Hepatocyte (in vitro differentiated cells): ENCODE data around the gene SCYGR6. TPM values are rescaled to one million over a fixed set of nuclear protein-coding genes. Genes with fewer than 3 reads are reported as not detected.

Experiments
- DNase-seq: peaks from one replicate; pipeline ENCODE4 v3.0.0-alpha.2; 2016; ENCODE audit warnings: low spot score
- H2AFZ ChIP-seq: fragments of 200-600 bp; sonication (generic); 2 replicates; pipeline ENCODE4 v1.6.0; 2016; ENCODE audit warnings: antibody characterized with exemption, mild to moderate bottlenecking
- H3K27ac ChIP-seq: fragments of 200-600 bp; sonication (generic); 2 replicates; pipeline ENCODE4 v1.5.1; 2016; ENCODE audit warnings: mild to moderate bottlenecking
- H3K27me3 ChIP-seq: fragments of 200-600 bp; sonication (generic); 2 replicates; pipeline ENCODE4 v1.6.1; 2016
- H3K36me3 ChIP-seq: fragments of 200-600 bp; sonication (generic); replicated peaks from 2 replicates; pipeline ENCODE4 v1.5.1; 2016; ENCODE audit warnings: low read depth; ENCODE audit not compliant: insufficient read depth
- H3K4me1 ChIP-seq: fragments of 200-600 bp; sonication (generic); 2 replicates; pipeline ENCODE4 v1.5.1; 2016; ENCODE audit warnings: mild to moderate bottlenecking, moderate library complexity; ENCODE audit not compliant: insufficient read depth
- H3K4me2 ChIP-seq: fragments of 200-600 bp; sonication (generic); 2 replicates; pipeline ENCODE4 v1.6.0; 2016
- H3K4me3 ChIP-seq: fragments of 200-600 bp; sonication (generic); 2 replicates; pipeline ENCODE4 v1.5.1; 2016; ENCODE audit warnings: mild to moderate bottlenecking
- H3K79me2 ChIP-seq: fragments of 200-600 bp; sonication (generic); 2 replicates; pipeline ENCODE4 v1.6.0; 2017; ENCODE audit warnings: mild to moderate bottlenecking
- H3K9me2 ChIP-seq: fragments of 200-600 bp; sonication (generic); replicated peaks from 2 replicates; pipeline ENCODE4 v1.6.0; 2017; ENCODE audit warnings: mild to moderate bottlenecking; ENCODE audit not compliant: insufficient read depth
- H3K9me3 ChIP-seq: fragments of 200-600 bp; sonication (generic); 2 replicates; pipeline ENCODE4 v1.5.1; 2016; ENCODE audit warnings: low read depth, mild to moderate bottlenecking
- H4K20me1 ChIP-seq: fragments of 200-600 bp; sonication (generic); 2 replicates; pipeline ENCODE4 v1.6.0; 2016; ENCODE audit warnings: mild to moderate bottlenecking; ENCODE audit not compliant: insufficient read depth, poor library complexity, severe bottlenecking
- CTCF ChIP-seq: fragments of 200-600 bp; sonication (generic); IDR thresholded peaks from 2 replicates; pipeline ENCODE4 v1.5.1; 2016; ENCODE audit warnings: antibody characterized with exemption, mild to moderate bottlenecking; ENCODE audit not compliant: poor library complexity
- EZH2 ChIP-seq: fragments of 200-600 bp; sonication (generic); IDR thresholded peaks from 2 replicates; pipeline ENCODE4 v1.6.1; 2016; ENCODE audit warnings: antibody characterized with exemption, mild to moderate bottlenecking, borderline replicate concordance
- EZH2phosphoT487 ChIP-seq: fragments of 200-600 bp; sonication (generic); IDR thresholded peaks from one replicate; pipeline ENCODE4 v1.6.1; 2018; ENCODE audit warnings: antibody characterized with exemption, mild to moderate bottlenecking, low read depth, moderate library complexity; ENCODE audit not compliant: unreplicated experiment, severe bottlenecking
- WGBS: methylation state at CpG from one replicate; pipeline ENCODE4 v1.1.6; 2016; ENCODE audit warnings: low lambda C conversion rate; ENCODE audit errors: missing lambda C conversion rate; 5-methylcytosine and 5-hydroxymethylcytosine counted together
- polyA plus RNA-seq: library from polyadenylated mRNA; unstranded; fragments of >200 nt; fragmentation: Nextera tagmentation; extraction: Ambion mirVana; gene quantifications from 2 replicates; pipeline ENCODE4 v1.2.1, GENCODE V29; 2016
- small RNA-seq: library from RNA; depleted of rRNA; stranded (forward); fragments of <200 nt; gene quantifications from one replicate; pipeline ENCODE3, GENCODE V24; 2014
- total RNA-seq: library from RNA; depleted of rRNA; stranded (reverse); fragments of >200 nt; gene quantifications from 2 replicates; pipeline ENCODE4 v1.2.3, GENCODE V29; 2014

Gene SCYGR6
- total and polyA plus RNA-seq, 2 experiments from 2014 or later = not detected

- Histone ChIP-seq H2AFZ (no peak overlapping the region), H3K4me3 (no peak overlapping the region), H3K79me2 (no peaks in the 10 kb centered on the region), H3K9me3 (no peaks in the 10 kb centered on the region), H3K36me3 (no peaks in the 10 kb centered on the region), H3K4me1 (no peaks in the 10 kb centered on the region), H3K4me2 (no peak overlapping the region), H3K27ac (no peak overlapping the region), H4K20me1 (no peaks in the 10 kb centered on the region), H3K9me2 (no peaks in the 10 kb centered on the region), H3K27me3 (no peaks in the 10 kb centered on the region)
- no peak for DNase-seq
- 95% methylated on average over 3 of the region's 3 CpGs for WGBS
- TF ChIP-seq CTCF = no peak
- TF ChIP-seq EZH2 = no peak
- no peak for TF ChIP-seq EZH2phosphoT487
These were observed 46.6 kb downstream of the SCYGR6 start for GRCh38 chr2:227677928-227678327.

- Histone ChIP-seq H4K20me1 (no peaks in the 10 kb centered on the region), H3K27me3 (no peaks in the 10 kb centered on the region), H3K27ac (no peak overlapping the region), H2AFZ (no peak overlapping the region), H3K9me3 (no peaks in the 10 kb centered on the region), H3K4me3 (no peak overlapping the region), H3K79me2 (no peaks in the 10 kb centered on the region), H3K4me1 (no peaks in the 10 kb centered on the region), H3K9me2 (no peaks in the 10 kb centered on the region), H3K4me2 (no peak overlapping the region), H3K36me3 (no peaks in the 10 kb centered on the region)
- WGBS = 75% methylated on average over 5 of the region's 5 CpGs
- DNase-seq = no peak
- no peak for TF ChIP-seq CTCF
- no peak for TF ChIP-seq EZH2phosphoT487
- TF ChIP-seq EZH2 = no peak
These were observed 50.1 kb downstream of the SCYGR6 start for GRCh38 chr2:227674485-227674884.

Small RNA genes lying within 50 kb of the gene (small RNA-seq; reads per million reads assigned to genes)
- gene RNA5SP121 = not detected

Other genes starting within 250 kb of the SCYGR6 start
- not detected in 2 replicates for gene SCYGR2, start 125.9 kb downstream of the SCYGR6 start, total RNA-seq
- not detected in 2 replicates for gene SCYGR2, start 125.9 kb downstream of the SCYGR6 start, polyA plus RNA-seq
- not detected in 2 replicates for gene SCYGR3, start 109.9 kb downstream of the SCYGR6 start, total RNA-seq
- gene SCYGR3, start 109.9 kb downstream of the SCYGR6 start, polyA plus RNA-seq = not detected in 2 replicates
- gene SCYGR4, start 107.3 kb downstream of the SCYGR6 start, total RNA-seq = not detected in 2 replicates
- gene SCYGR4, start 107.3 kb downstream of the SCYGR6 start, polyA plus RNA-seq = not detected in 2 replicates
- not detected in 2 replicates for gene SCYGR5, start 58.0 kb downstream of the SCYGR6 start, total RNA-seq
- not detected in 2 replicates for gene SCYGR5, start 58.0 kb downstream of the SCYGR6 start, polyA plus RNA-seq
- gene SLC19A3, start 6.7 kb downstream of the SCYGR6 start, total RNA-seq = 19.7 and 21.8 TPM in 2 replicates
- gene SLC19A3, start 6.7 kb downstream of the SCYGR6 start, polyA plus RNA-seq = 13.8 and 15.5 TPM in 2 replicates
- gene SCYGR7, start 3.6 kb upstream of the SCYGR6 start, total RNA-seq = not detected in 2 replicates
- not detected in 2 replicates for gene SCYGR7, start 3.6 kb upstream of the SCYGR6 start, polyA plus RNA-seq
- gene SCYGR8, start 21.1 kb upstream of the SCYGR6 start, total RNA-seq = not detected in 2 replicates
- not detected in 2 replicates for gene SCYGR8, start 21.1 kb upstream of the SCYGR6 start, polyA plus RNA-seq
- gene CCL20, start 89.1 kb upstream of the SCYGR6 start, total RNA-seq = 70.2 and 112 TPM in 2 replicates
- gene CCL20, start 89.1 kb upstream of the SCYGR6 start, polyA plus RNA-seq = 80.0 and 112 TPM in 2 replicates
- 0.23 and 0.68 TPM in 2 replicates for gene DAW1, start 146.9 kb upstream of the SCYGR6 start, total RNA-seq
- gene DAW1, start 146.9 kb upstream of the SCYGR6 start, polyA plus RNA-seq = 0.63 and 0.88 TPM in 2 replicates